HG03520 (cell line): ENCODE data around the gene UNK.
A peak's percentile ranks its signal among the peaks of the same experiment; 100 is the strongest.

Source experiments
- ATAC-seq: cut with Tn5 transposase; IDR thresholded peaks from one replicate; pipeline ENCODE4 v1.9.1; 2021; ENCODE audit warnings: mild to moderate bottlenecking, moderate library complexity; ENCODE audit not compliant: unreplicated experiment

UNK gene

GRCh38 chr17:75831032-75831571 is 46.5 kb downstream of the UNK start:
- no peak for ATAC-seq

GRCh38 chr17:75832164-75832651 is 47.6 kb downstream of the UNK start:
- no peak for ATAC-seq

GRCh38 chr17:75832652-75833400 is 48.2 kb downstream of the UNK start:
- no peak for ATAC-seq

GRCh38 chr17:75834279-75834920 is 49.8 kb downstream of the UNK start:
- ATAC-seq, result no peak

- ATAC-seq, result no peak
Measured at GRCh38 chr17:75834928-75835653, 50.5 kb downstream of the UNK start.

- no peak for ATAC-seq
Measured at GRCh38 chr17:75835654-75835987, 51.0 kb downstream of the UNK start.

GRCh38 chr17:75836605-75837004 is 52.0 kb downstream of the UNK start:
- no peak for ATAC-seq

- no peak for ATAC-seq
Measured at GRCh38 chr17:75837899-75838298, 53.3 kb downstream of the UNK start.

- ATAC-seq, result no peak
Measured at GRCh38 chr17:75838410-75838809, 53.8 kb downstream of the UNK start.

GRCh38 chr17:75839942-75840798 is 55.6 kb downstream of the UNK start:
- no peak for ATAC-seq

- no peak for ATAC-seq
Measured at GRCh38 chr17:75840799-75841164, 56.2 kb downstream of the UNK start.

- no peak for ATAC-seq
Measured at GRCh38 chr17:75842411-75842810, 57.8 kb downstream of the UNK start.

GRCh38 chr17:75842963-75843576 is 58.5 kb downstream of the UNK start:
- no peak for ATAC-seq

- no peak for ATAC-seq
Measured at GRCh38 chr17:75843577-75844529, 59.2 kb downstream of the UNK start, which contains the start of gene UNC13D. TSS of gene UNC13D (minus strand) at chr17:75844404. CDS start at chr17:75844337, 67 bp downstream.

- ATAC-seq, result no peak
Measured at GRCh38 chr17:75844530-75845057, 60.0 kb downstream of the UNK start.

GRCh38 chr17:75845058-75845711 is 60.6 kb downstream of the UNK start:
- peak; percentile 63 for ATAC-seq

- no peak for ATAC-seq
Measured at GRCh38 chr17:75845933-75846691, 61.5 kb downstream of the UNK start.
